ENCODE data around the gene PRCP.

Gene PRCP

GRCh38 chr11:82899186-82899820, 927 bp downstream of the PRCP start:
- TF ChIP-seq, protein P1, sequence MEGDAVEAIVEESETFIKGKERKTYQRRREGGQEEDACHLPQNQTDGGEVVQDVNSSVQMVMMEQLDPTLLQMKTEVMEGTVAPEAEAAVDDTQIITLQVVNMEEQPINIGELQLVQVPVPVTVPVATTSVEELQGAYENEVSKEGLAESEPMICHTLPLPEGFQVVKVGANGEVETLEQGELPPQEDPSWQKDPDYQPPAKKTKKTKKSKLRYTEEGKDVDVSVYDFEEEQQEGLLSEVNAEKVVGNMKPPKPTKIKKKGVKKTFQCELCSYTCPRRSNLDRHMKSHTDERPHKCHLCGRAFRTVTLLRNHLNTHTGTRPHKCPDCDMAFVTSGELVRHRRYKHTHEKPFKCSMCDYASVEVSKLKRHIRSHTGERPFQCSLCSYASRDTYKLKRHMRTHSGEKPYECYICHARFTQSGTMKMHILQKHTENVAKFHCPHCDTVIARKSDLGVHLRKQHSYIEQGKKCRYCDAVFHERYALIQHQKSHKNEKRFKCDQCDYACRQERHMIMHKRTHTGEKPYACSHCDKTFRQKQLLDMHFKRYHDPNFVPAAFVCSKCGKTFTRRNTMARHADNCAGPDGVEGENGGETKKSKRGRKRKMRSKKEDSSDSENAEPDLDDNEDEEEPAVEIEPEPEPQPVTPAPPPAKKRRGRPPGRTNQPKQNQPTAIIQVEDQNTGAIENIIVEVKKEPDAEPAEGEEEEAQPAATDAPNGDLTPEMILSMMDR (IDR thresholded peaks at IDR 0.05; ENCODE audit: borderline replicate concordance, insufficient read depth, low read depth, low read length), result no peak
- H3K4me3 ChIP-seq (ENCODE audit: low read depth, low read length), result no peak overlapping the region

DNA sequence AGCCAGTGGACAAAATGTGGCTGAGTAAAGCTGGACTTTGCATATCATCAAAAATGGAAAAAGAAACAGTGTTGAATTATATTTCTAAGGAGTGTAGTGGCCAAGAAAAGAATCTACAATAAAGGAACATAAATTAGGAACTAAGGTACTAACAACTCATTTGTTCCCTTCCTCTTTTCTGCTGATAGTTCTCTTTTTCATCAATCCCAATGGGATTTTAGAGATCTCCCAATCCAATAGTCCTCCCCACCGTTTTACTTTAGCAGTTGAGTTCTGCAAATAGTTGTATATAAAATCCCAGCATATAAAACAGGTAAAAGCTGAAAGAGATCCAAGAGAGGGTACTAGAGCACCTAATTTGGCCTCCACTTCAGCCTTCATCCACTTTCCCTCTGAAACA, 2.0 kb downstream of the PRCP start:
- H3K4me3 ChIP-seq (ENCODE audit: low read depth, low read length), result no peak overlapping the region
- TF ChIP-seq, protein P1 (IDR thresholded peaks at IDR 0.05; ENCODE audit: borderline replicate concordance, insufficient read depth, low read depth, low read length), result no peak

GRCh38 chr11:82896183-82896582, 4.0 kb downstream of the PRCP start:
- TF ChIP-seq, protein P1 (IDR thresholded peaks at IDR 0.05; ENCODE audit: borderline replicate concordance, insufficient read depth, low read depth, low read length), result no peak
- no peak overlapping the region for H3K4me3 ChIP-seq (ENCODE audit: low read depth, low read length)

DNA sequence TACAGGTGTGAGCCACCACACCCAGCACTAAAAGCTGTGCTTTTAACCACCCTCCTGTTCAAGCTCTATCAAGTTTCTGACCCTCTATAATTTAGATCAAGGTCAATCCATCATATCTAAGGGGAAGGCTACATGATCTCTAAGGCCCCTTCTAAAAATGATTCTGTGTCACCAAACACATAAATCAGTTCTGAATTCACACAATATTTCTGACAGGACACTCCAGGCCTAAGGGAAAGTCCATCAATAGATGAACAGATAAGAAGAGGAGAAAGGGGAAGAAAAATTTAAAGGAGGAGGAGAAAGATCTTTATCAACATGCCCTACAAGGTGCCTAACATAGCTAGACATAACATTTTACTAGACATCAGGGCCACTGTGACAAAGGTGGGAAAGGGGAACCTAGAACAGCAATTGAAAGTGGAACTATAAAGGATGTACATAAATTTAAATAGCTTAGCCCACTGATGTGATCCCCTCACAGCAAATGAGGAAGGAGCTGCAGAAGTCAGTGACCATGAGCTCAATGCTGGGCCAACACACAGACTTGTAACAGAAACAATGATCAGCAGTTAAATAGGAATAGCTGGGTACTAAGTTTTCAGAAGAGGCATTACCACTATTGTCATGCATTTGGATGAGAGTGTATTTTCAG, 4.7 kb downstream of the PRCP start:
- TF ChIP-seq, protein P1 (IDR thresholded peaks at IDR 0.05; ENCODE audit: borderline replicate concordance, insufficient read depth, low read depth, low read length), result no peak
- no peak overlapping the region for H3K4me3 ChIP-seq (ENCODE audit: low read depth, low read length)

DNA sequence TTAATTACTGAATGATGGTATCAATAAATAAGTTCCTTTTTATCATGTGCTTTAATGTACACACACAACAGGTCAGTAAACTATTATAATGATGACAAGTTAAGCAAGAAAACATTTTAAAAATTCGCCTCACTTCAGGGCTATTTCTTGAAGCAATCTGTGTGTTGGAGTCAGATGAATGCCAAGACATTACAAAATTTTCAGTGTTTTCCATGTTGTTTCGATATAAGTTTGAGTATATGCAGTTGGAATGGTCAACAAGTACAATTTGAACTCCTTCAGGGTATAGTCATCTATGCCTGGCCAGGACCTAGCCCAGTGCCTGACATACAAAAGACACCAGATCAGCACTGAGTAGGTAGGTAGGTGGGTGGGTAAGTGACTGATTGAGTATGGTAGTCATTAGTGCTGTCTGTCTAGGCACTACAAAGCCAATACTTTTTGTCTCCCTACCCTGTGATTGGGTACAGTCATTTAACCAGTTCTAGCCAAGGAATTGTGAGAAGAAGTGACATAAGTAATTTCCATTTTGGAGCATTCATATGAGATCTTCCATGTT, 7.5 kb downstream of the PRCP start:
- H3K4me3 ChIP-seq (ENCODE audit: low read depth, low read length), result no peak overlapping the region
- TF ChIP-seq, protein P1 (IDR thresholded peaks at IDR 0.05; ENCODE audit: borderline replicate concordance, insufficient read depth, low read depth, low read length), result no peak

- no peak overlapping the region for H3K4me3 ChIP-seq (ENCODE audit: low read depth, low read length)
- TF ChIP-seq, protein P1 (IDR thresholded peaks at IDR 0.05; ENCODE audit: borderline replicate concordance, insufficient read depth, low read depth, low read length), result no peak
Observed at GRCh38 chr11:82890936-82891335, 9.3 kb downstream of the PRCP start.

- TF ChIP-seq, protein P1 (IDR thresholded peaks at IDR 0.05; ENCODE audit: borderline replicate concordance, insufficient read depth, low read depth, low read length), result no peak
- H3K4me3 ChIP-seq (ENCODE audit: low read depth, low read length), result no peak overlapping the region
Observed at GRCh38 chr11:82890002-82890341, 10.3 kb downstream of the PRCP start.

Data from GM12875 (cell line).